GM21528 (cell line): Measurements from ENCODE around the gene ARHGAP30.
"Not testable (repeated sequence)": the region's sequence is repeated elsewhere in the genome, so short reads cannot be mapped to it uniquely, and the experiment has no call there.

ENCODE experiments used
- ATAC-seq: cut with Tn5 transposase; IDR thresholded peaks from one replicate; pipeline ENCODE4 v1.9.1; 2021; ENCODE audit warnings: mild to moderate bottlenecking, moderate library complexity; ENCODE audit not compliant: unreplicated experiment, low FRiP score

ARHGAP30 gene

DNA sequence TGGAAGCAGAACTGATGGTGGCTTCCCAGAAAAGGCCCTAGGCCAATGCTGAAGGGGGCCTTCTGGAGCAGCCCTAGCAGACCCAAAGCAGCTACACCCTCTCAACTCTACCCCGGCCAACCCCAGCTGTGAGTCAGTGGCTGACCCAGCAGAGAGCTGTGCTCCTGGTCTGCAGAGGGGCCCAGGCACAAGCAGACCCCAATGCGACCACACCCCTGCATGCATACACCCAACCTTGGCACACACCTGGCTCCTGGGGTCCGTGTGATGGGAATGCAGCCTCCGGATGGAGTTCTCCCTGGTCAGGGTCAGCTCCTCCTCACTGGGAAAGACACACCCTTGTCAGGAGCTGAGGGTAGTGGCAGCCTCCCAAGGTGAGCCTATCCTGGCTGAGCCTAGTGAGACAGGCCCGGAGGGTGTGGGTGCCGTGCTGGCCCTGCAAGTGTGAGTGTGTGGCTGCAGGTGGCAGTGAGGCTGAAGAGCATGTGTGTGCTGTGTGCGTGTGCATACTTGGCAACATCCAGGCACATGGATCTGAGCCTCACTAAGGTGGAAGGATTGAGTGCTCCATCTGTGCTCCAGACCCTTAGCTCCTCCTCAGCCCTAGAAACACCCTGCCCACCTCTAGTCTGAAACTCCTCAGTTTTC, 3.9 kb upstream of the ARHGAP30 start:
- no peak for ATAC-seq

DNA sequence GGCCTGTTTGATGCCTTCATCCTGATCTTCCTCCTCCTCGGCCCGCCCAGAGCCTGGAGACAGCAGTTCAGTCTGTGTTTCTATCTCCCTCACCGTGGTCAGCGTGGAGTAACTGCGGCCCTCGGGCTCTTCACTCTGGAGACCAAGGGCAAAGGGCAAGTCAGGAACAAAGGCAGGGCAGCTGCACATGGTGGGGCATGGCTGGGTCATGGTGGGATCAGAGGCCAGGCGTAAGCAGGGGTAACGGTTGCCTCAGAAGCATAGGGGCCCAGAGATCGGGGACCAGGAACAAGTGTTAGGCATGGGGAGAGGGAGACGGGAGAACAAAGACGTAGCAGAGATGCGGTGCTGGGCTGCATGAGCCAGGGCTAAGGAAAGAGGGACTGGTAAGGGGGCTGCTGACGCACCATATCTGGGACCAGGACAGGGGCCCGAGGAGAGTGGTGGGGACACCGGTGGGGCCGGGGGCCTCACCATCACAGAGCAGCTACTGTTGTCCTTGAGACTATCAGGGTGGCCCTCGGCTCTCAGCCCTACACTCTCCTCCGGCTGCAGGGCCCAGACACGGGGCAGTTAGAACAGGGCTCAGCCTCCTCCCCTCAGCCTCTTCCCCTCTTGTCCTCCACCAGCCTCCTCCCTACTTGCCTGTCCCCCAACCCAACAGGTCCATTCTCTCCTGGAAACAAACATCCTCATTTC, 3.2 kb upstream of the ARHGAP30 start:
- no peak for ATAC-seq

DNA sequence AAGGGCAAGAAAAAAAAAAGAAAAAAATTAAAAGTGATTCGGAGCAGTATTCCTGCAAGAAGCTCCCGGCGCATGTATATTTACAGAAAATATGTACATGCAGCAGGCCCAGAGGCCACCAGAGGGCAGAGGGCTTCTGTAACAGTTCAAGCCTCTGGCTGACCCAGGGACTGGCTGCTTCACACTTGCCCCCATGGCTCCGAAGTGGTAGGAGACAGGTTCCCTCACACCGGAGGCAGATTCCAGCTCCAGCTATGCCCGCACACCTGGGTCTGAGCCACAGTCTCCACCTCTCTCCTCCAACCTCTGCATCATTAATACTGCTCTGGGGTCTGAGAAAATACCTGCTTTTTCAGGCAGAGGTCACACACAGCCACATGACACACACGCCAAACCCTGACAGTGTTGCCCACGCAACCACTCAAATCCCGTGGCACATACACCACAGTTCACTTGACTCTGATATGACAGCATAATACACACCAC, 2.2 kb upstream of the ARHGAP30 start:
- no peak for ATAC-seq

DNA sequence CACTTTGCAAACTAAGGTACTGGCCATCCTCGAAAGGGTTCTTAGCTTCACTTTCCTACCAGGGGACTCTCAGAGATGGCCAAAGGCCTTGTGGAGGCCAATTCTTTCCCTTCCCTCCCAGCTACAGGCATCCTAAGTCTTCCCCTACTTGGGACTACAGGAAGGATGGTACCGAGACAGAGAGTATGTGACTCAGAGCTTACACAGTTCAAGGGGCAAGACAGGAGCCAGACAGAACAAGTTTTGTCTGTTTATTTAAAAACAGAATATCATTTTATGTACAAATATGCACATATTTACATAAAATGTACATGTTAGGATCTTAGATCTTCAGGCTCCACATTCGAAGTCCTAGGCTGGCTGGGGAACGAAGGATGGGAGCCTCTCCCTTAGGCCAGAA, 1.1 kb upstream of the ARHGAP30 start:
- ATAC-seq, result no peak

DNA sequence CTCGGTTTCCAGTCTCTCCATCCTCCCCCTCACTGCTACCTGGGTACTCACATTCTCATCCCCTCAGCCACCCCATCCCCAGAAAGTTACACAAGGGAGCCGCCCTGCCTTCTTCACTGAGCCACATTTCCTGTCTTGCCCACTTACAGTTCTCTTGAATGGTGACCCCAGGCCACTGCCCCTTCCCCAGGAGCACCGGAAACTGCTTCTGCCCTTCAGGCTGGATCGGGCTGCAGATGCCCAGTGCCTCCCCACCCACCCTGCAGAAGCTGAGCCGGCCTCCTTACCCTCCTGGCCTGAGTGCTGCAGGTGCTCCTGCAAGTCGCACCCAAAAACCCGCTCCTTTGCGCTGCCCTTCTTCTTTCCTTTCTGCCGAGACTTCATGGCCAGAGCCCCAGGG, 450 bp downstream of the ARHGAP30 start:
- peak; percentile 5 for ATAC-seq

DNA sequence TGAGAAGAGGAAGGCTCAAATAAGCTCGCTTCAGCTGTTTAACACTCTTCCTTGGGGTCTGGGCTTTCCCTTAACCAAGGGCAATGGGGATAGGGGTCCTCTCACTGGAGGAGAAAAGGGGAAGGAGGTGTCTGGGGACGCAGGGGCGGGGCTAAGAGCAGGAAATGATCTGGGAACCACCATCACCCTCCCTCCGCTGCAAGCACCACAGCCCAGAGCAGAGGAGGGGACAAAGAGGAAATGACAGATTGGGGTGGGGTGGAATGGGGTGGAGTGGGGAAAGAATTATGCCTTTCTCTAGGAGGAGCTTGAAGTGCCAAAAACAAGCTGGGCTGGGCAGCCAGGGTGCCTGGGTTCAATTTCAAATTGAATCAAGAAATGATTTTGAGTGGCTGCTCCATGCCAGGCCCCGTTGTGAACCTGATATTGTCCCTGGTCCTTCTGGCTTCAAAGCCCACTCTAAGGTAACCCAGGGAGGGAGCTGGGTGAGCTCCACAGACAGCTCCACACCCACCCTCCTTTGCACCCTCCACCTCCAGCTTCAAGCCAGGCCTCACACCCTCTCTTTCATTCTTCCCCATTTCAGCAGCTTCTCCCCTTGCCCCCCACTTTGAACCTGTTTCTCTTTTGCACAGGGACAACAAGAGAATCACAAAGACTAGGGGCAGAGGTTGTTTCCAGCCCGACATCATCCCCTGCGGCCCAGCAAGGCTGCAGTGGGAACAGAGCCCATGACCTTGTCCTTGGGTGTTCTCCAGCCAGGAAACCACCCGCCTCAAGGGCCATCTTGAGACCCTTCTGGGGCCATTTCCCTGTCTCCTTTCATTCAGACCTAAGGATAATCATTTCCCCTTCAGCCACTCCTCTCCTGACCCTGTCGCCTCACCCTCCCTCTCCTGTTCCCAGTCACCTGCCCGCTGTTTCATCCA, 1.1 kb downstream of the ARHGAP30 start:
- ATAC-seq, result peak; percentile 56

DNA sequence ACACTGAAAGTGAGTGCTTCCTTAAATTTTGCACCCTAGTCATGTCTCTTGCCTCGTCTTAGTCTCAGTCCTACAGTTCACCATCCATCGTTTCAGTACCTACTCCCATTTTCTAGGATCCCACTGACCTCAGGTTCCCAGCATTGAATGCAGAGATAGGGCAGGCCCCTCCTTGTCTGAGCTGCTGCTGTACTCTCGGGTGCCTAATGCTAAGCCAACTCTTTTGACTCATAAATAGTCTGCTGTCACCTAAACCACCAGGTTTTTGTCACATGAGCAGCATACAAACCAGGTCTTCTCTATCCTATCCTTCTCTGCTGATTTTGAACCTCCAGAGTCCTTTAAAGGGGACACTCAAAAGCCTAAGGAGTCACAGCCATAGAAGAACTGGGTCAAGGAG, 3.0 kb downstream of the ARHGAP30 start:
- no peak for ATAC-seq

DNA sequence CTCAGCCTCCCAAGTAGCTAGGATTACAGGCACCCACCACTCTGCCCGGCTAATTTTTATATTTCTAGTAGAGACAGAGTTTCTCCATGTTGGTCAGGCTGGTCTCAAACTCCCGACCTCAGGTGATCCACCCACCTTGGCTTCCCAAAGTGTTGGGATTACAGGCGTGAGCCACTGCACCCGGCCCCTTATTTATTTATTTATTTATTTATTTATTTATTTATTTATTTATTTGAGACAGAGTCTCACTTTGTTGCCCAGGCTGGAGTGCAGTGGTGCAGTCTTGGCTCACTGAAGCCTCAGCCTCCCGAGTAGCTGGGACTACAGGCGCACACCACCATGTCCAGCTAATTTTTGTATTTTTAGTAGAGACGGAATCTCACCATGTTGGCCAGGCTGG, 4.0 kb downstream of the ARHGAP30 start:
- not testable (repeated sequence) for ATAC-seq

DNA sequence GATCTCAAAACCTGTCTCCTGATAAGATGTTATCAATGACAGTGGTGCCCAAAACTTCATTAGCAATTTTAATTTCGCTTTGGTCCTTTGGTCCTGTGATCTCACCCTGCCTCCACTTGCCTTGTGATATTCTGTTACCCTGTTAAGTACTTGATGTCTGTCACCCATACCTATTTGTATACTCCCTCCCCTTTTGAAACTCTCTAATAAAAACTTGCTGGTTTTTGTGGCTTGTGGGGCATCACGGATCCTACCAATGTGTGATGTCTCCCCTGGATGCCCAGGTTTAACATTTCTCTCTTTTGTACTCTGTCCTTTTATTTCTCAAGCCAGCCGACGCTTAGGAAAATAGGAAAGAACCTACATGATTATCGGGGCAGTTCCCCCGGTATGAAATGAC, 5.8 kb downstream of the ARHGAP30 start:
- ATAC-seq, result not testable (repeated sequence)

DNA sequence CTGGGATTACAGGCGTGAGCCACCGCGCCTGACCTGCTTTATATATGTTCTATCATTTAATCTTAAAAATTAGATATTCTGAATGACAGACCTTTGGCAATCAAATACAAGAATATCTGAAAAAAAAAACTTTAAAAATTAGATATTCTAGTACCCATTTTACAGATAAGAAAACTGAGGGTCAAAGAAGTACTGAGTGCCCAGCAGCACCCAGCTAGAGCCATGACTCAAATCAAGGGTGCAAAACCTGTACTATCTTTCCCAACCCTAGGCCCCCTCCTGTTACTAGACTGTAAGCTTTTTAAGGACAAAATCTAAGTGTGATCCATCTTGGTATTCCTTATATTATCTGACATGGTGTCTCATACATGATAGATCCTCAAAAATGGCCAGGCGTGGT, 8.3 kb downstream of the ARHGAP30 start:
- ATAC-seq, result no peak

DNA sequence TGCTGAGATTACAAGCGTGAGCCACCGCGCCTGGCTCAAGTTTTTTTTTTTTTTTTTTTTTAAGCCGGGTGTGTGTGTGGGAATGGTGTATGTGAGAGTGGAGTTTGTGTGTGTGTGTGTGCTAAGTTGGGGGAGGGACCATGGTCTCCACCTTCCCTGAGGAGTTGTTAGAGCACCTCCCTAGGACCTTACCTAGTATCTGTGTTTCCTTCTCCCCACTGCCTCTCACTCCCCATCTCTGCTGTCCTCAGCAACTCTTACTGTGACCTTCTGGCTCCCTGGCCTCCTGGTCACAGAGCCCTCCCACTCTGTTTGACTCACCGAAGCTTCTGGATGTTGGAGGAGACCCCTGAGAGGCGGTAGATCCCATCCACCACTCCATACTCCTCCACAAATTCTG, 10.4 kb downstream of the ARHGAP30 start:
- no peak for ATAC-seq

DNA sequence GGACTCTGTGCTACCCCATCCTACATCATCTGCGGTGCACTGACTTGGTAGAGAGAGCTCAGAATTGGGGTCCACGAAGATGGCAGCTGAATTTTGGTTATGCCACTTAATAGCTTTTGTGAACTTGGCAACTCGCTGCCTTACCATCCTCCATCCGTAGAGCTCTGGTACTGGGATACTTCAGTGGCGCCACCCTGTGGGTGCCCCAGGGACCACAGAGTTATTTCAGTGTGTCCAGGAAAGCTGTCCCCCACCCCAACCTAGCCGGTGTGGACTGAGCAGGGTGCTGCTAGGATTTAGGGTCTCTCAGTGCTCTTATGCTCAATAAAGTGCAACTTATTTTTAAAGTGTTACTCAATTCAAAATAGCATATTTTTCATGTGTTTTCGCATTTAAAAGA, 14.9 kb downstream of the ARHGAP30 start:
- no peak for ATAC-seq

DNA sequence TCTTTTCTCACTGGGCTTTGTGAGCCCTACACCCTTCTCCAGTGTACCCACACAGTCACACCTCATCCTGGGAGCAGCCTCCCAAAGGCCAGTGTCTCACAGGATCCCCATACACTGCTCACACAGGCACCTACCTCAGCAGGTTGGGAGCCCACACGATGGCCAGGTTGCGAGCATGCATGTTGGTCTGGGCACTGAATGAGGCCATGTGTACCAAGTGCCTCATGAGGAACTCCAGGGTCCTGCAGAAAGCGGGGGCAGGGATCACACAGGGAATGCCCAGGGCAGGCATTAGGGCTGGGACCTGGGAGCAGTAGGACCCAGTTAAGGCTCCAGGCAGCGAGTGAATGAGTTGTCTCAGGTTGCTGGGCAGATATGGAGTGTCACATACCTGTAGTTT, 15.5 kb downstream of the ARHGAP30 start:
- ATAC-seq, result no peak

DNA sequence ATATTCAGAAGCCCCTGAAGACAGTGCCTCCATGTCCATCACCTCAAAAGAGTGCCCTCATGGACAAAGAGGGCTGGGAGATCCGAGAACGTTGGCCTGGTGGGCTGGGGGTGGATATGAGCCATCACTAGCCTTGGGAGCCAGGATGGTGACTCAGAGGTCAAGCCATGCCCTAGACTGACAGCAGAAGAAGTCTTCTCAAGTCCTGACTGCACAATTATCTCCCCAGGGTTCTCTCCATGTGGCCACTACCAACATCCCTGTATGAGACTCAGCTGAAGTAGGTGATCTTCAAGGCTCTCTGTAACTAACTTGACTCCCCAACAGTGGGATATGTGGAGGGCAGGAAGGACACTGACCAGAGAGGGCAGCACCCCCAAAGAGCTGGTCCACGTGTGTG, 16.8 kb downstream of the ARHGAP30 start:
- no peak for ATAC-seq

DNA sequence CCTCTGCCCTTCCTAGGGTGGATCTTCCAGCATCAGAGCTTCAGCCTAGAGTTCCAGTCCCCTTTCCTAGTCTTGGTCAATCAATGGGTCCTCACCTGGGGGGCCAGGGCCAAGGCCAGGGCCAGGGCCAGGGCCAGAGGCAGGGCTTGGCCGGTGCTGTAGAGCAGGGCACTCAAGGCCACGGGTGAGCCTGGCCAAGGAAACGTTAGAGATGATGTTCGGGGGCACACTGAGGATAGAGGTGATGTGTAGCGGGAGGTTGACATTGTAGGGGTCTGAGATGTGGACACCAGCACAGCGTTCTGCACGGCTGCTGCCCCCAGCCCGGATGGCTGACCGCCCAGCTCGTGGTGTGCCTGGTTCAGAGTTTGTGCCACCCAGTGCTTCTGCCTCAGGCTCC, 18.5 kb downstream of the ARHGAP30 start:
- no peak for ATAC-seq

DNA sequence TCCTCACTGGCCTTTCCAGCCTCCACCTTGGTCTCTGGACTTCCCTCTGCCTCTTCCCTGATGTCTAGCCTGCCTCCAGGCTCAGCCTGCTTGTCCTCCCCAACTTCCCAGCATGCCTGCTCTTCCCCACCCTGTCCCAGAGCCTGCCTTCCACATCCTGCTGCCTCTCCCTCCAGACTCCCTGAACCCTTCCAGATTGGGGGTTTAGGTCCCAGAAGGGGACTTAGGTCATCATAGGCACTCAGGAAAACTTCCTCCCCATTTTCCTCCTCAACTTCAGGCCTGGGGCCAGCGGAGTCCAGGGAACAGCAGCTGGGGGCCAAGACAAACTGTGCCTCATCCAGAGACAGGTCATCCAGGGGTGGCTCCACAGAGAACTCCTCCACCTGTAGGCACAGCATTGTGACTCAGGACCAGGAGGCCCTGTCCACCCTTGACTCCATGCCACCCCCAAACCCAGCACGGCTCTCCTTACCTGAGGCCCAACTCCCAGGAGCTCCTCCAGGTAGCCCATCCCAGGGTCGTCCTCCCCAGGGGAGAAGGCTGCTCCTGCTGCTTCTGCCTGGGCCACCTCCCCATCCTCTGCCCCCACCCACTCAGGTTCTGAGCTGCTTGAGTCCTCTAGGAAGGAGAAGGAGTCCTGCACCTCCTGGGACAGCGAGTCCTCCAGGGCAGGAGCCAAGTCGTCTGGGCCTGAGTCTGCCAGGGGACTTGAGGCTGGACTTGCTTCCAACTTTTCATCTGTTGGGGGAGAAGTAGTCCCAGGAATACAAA, 20.6 kb downstream of the ARHGAP30 start:
- ATAC-seq, result no peak

DNA sequence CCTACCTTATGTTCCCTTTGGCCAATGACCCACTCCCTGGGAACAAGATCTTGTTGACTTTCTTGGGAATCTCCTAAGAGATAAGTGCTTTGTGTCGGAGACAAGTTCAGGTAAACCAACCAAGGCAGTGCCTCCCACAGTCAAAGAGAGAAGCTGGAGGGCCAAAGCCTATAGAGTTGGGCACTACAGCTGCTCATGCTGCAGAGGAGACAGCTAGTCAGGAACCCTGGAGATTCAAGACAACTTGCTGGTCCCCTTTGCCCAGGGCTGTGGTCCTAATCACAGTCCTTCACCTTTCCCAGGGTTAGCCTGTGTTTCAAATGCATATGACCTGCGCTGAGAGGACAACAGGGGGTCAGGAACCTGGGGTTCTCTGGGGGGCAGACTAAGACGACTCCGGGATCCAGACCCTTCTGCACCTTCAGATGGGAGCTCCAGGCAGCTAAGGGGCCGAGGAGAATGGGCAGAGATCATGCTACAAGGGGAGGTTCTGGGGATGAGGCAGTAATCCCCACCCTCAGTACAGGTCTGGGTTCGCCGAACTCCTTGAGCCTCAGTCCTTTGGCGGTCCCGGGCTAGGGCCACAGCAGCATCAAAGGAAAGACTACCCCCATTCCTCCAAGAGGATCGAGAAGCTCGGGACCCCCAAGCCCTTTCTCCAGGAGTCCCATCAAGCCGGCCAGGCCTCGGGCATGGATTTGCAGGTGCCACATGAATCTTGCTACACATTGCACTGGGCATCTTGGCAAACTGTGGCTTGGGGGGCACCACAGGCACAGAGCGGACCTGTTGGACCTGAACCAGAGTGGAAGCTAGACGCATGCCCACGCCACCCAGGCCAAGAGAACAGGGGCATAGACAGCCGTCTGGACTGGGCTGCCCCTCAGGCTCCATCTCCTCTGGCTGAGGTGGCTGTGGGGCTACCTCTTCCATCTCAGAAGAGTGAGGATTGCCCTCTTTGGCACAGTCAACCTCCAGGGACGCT, 22.0 kb downstream of the ARHGAP30 start:
- no peak for ATAC-seq

DNA sequence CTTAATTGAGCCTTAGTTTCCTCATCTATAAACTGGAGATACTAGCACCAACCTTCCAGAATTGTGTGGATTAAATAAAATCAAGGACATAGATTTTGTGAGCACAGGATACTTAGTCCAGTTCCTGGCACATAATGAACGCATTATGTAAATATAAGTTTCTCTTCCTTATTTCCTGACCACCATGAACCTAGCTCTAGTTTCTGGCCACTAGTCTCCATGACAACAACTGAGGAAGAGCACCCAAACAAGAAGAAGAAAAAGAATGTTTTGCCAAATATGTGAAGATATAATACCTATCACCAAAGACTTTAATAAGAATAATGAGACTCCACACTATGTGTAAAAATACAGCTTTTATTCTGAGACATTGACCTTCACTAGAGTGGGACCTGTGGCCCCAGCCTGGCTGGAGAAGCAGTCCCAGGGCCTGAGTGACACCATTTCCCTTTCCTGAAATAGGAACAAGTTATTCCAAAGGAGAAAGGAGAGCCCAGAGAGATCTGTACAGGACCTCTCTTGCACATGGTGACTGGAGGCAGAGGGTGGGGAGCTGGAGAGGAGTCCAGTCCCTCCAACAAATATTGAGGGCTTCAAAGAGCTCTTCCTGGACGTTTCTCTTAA, 23.0 kb downstream of the ARHGAP30 start:
- peak; percentile 38 for ATAC-seq
